ENCODE results near the gene SNTG2.

- TF ChIP-seq POLR2A (IDR thresholded peaks at IDR 0.05; ENCODE audit: low read length): no peak
- no peak for TF ChIP-seq GATA1 (IDR thresholded peaks at IDR 0.05; ENCODE audit: low read depth, low read length)
Observed at GRCh38 chr2:941871-942270, 8.8 kb upstream of the SNTG2 start.

All from erythroblast (primary cell).